NOMO-1 treated with DMSO at 0.1 percent for 48 hours (cell line): Measurements from ENCODE around the gene PEAK3.
A peak's percentile ranks its signal among the peaks of the same experiment; 100 is the strongest.

Experiments used
- DNase-seq: peaks from one replicate; lab custom pipeline; 2025; ENCODE audit not compliant: unreplicated experiment; lab: John Stamatoyannopoulos, UW

The PEAK3 gene

GRCh38 chr19:2239173-2239572 is 42.8 kb downstream of the PEAK3 start:
- DNase-seq: no peak

- DNase-seq: no peak
These were observed 44.2 kb downstream of the PEAK3 start for GRCh38 chr19:2237869-2238153.

GRCh38 chr19:2237051-2237868 is 44.7 kb downstream of the PEAK3 start:
- no peak for DNase-seq

GRCh38 chr19:2236314-2237050 is 45.5 kb downstream of the PEAK3 start, which contains the start of the genes PLEKHJ1 and SF3A2:
PLEKHJ1 (minus strand) TSS chr19:2236329; CDS start chr19:2236248, 81 bp downstream.
SF3A2 (plus strand) TSS chr19:2236824; CDS start chr19:2243419, 6,595 bp downstream.
- peak; percentile 97 for DNase-seq

- DNase-seq: no peak
These were observed 46.0 kb downstream of the PEAK3 start for GRCh38 chr19:2236064-2236313.

- DNase-seq: no peak
These were observed 46.5 kb downstream of the PEAK3 start for GRCh38 chr19:2235381-2236063.

- no peak for DNase-seq
These were observed 47.0 kb downstream of the PEAK3 start for GRCh38 chr19:2234996-2235380.

GRCh38 chr19:2233601-2234280 is 48.2 kb downstream of the PEAK3 start:
- no peak for DNase-seq

GRCh38 chr19:2232286-2233151 is 49.5 kb downstream of the PEAK3 start:
- no peak for DNase-seq

GRCh38 chr19:2231621-2232221 is 50.3 kb downstream of the PEAK3 start:
- no peak for DNase-seq

GRCh38 chr19:2230807-2231533 is 51.0 kb downstream of the PEAK3 start:
- no peak for DNase-seq

GRCh38 chr19:2230033-2230531 is 51.9 kb downstream of the PEAK3 start:
- DNase-seq: no peak

- no peak for DNase-seq
These were observed 52.6 kb downstream of the PEAK3 start for GRCh38 chr19:2229103-2230032.

- no peak for DNase-seq
These were observed 53.6 kb downstream of the PEAK3 start for GRCh38 chr19:2228157-2229030.

GRCh38 chr19:2227415-2228156 is 54.4 kb downstream of the PEAK3 start:
- DNase-seq: peak; percentile 91

- no peak for DNase-seq
These were observed 55.1 kb downstream of the PEAK3 start for GRCh38 chr19:2226840-2227360.
